ENCODE data around the gene C1orf159. TPM values are rescaled to one million over a fixed set of nuclear protein-coding genes. Genes with fewer than 3 reads are reported as not detected.

Gene C1orf159
- total and polyA plus RNA-seq, 2 donors (not counting 1 experiment from before 2014, with no cell fraction given): 23.0 to 25.6 TPM

- peaks cover 0 to 48% (median 27%) of the 10 kb centered on the region in 4 experiments for H3K27me3 ChIP-seq (replicated peaks in 1 of 4; ENCODE audit: control extremely low read depth in 1 of 4, control insufficient read depth in 3 of 4, insufficient read depth in 4 of 4, low read length in 3 of 4)
- H3K9ac ChIP-seq (ENCODE audit: low read length): no peak overlapping the region
- Mint-ChIP-seq H3K4me3 (peak overlapping the region; percentile 81), H3K27ac (peak overlapping the region; percentile 89), H3K27me3 (no peaks in the 10 kb centered on the region), H3K4me1 (peaks cover 30% of the 10 kb centered on the region), H3K9me3 (ENCODE audit: insufficient read depth) (no peaks in the 10 kb centered on the region)
- 11% methylated on average over 33 of the region's 50 CpGs for WGBS (ENCODE audit: insufficient coverage)
- peaks cover 0 to 24% (median 0%) of the 10 kb centered on the region in 3 donors for H3K9me3 ChIP-seq (ENCODE audit: control extremely low read depth in 1 of 3, control insufficient read depth in 2 of 3, insufficient read depth in 1 of 3, low read length in 2 of 3)
- TF ChIP-seq EZH2 (IDR thresholded peaks at IDR 0.05; ENCODE audit: borderline replicate concordance, insufficient read depth, low read depth, low read length, poor library complexity, severe bottlenecking): no peak
- TF ChIP-seq, protein P1, sequence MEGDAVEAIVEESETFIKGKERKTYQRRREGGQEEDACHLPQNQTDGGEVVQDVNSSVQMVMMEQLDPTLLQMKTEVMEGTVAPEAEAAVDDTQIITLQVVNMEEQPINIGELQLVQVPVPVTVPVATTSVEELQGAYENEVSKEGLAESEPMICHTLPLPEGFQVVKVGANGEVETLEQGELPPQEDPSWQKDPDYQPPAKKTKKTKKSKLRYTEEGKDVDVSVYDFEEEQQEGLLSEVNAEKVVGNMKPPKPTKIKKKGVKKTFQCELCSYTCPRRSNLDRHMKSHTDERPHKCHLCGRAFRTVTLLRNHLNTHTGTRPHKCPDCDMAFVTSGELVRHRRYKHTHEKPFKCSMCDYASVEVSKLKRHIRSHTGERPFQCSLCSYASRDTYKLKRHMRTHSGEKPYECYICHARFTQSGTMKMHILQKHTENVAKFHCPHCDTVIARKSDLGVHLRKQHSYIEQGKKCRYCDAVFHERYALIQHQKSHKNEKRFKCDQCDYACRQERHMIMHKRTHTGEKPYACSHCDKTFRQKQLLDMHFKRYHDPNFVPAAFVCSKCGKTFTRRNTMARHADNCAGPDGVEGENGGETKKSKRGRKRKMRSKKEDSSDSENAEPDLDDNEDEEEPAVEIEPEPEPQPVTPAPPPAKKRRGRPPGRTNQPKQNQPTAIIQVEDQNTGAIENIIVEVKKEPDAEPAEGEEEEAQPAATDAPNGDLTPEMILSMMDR (IDR thresholded peaks at IDR 0.05): peak; percentile 83
- POLR2A ChIA-PET: interaction anchor here (0.6 to 2.5 kb wide), 9 partner anchors 23 to 188 kb away, joined by 3 to 27 read pairs (median 3); partner anchors contain the start of genes C1orf159 and ISG15
- H2AFZ ChIP-seq (ENCODE audit: insufficient read depth, low read depth, low read length, poor library complexity, severe bottlenecking): peak overlapping the region; percentile 48
- H3K27ac ChIP-seq (ENCODE audit: low read length in 2 of 2): no peak overlapping the region
- peaks cover 38 to 40% of the 10 kb centered on the region in 2 donors for H3K4me1 ChIP-seq (ENCODE audit: control insufficient read depth in 2 of 2, insufficient read depth in 2 of 2, low read length in 2 of 2)
- CTCF ChIA-PET: interaction anchor here (0.7 to 3.3 kb wide), 16 partner anchors 11 to 308 kb away, joined by 3 to 29 read pairs (median 5); partner anchors contain the start of genes AGRN, ISG15 and PERM1
- peak overlapping the region; percentile 69 for H3K4me2 ChIP-seq (replicated peaks; ENCODE audit: low read depth, low read length, poor library complexity, severe bottlenecking)
- DNase-seq (peak; percentile 88), ATAC-seq (ENCODE audit: low read depth) (peak; percentile 55)
- no peaks in the 10 kb centered on the region for H3K36me3 ChIP-seq (replicated peaks in 1 of 2; ENCODE audit: control extremely low read depth in 1 of 2, control insufficient read depth in 1 of 2, extremely low read depth in 1 of 2, insufficient read depth in 2 of 2, low read length in 1 of 2)
- H3K79me2 ChIP-seq (ENCODE audit: control insufficient read depth, insufficient read depth, low read length): no peaks in the 10 kb centered on the region
- intact Hi-C loops (cut with micrococcal nuclease): loop anchor here (1.0 to 10.0 kb wide), 2 partner anchors 31 to 49 kb away; partner anchors contain the start of gene ISG15
- no peak overlapping the region for H3K4me3 ChIP-seq (ENCODE audit: control extremely low read depth in 1 of 5, extremely low read depth in 1 of 5, insufficient read depth in 1 of 5, low read depth in 2 of 5, low read length in 4 of 5)
- peaks cover 13% of the 10 kb centered on the region for H4K20me1 ChIP-seq (ENCODE audit: control insufficient read depth, insufficient read depth, low read length, poor library complexity, severe bottlenecking)
Observed at GRCh38 chr1:1063945-1064831, 51.7 kb downstream of the C1orf159 start.
